Gastroesophageal sphincter (tissue), 3 donors: ENCODE results near the gene OPCML.

Experiments used
- CTCF ChIP-seq, 4 experiments: fragments of 200-600 bp in 2 of 4; fragments of 450-650 bp in 2 of 4; sonication (generic) in 1 of 4; IDR thresholded peaks; one replicate each; pipeline ENCODE4 v1.5.1; 2017 to 2019; ENCODE audit warnings: antibody characterized with exemption in 4 of 4, mild to moderate bottlenecking in 2 of 4, moderate library complexity in 2 of 4
- EP300 ChIP-seq: sonication (generic); formaldehyde crosslinking; IDR thresholded peaks from one replicate; pipeline ENCODE4 v1.6.1; 2017; ENCODE audit warnings: antibody characterized with exemption, mild to moderate bottlenecking
- POLR2A ChIP-seq, 2 donors: fragments of 450-650 bp; IDR thresholded peaks; one replicate each; pipeline ENCODE4 v1.6.1; 2017; ENCODE audit warnings: antibody characterized with exemption in 2 of 2, mild to moderate bottlenecking in 2 of 2, moderate library complexity in 1 of 2
- POLR2AphosphoS5 ChIP-seq: sonication (generic); formaldehyde crosslinking; IDR thresholded peaks from one replicate; pipeline ENCODE4 v1.6.1; 2017; ENCODE audit warnings: antibody characterized with exemption

GRCh38 chr11:132541794-132542193 is 990.5 kb downstream of the OPCML start:
- TF ChIP-seq CTCF (IDR thresholded peaks at IDR 0.05) (no peak), POLR2A (IDR thresholded peaks at IDR 0.05) (no peak), POLR2AphosphoS5 (no peak), EP300 (no peak)
